Measurements from ENCODE around the gene GPR160.

DNA sequence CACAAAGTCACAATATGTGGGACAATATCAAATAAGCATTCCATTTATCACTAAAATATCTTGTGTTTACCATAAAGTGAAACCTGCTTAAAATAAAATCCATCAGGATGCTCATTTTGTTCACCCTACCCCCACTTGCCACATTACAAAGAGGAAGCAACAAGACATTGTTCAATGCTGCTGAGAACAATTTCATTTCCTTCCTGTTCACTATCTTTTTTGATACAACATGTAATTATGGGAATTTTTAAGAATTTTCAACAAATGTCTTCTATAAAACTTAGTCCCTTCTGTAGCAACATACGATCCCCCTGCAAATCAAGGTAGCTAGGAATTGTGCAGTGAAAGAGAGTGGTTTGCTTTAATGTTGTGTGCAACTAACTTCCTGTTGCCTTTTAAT, 34.9 kb upstream of the GPR160 start:
- no peak for TF ChIP-seq POLR2AphosphoS5 (IDR thresholded peaks at IDR 0.05; ENCODE audit: low read depth)
- no peak for TF ChIP-seq CTCF (conservative IDR thresholded peaks at IDR 0.05; ENCODE audit: low read depth in 2 of 2)
- no peak for TF ChIP-seq EZH2phosphoT487 (IDR thresholded peaks at IDR 0.05; ENCODE audit: unreplicated experiment)
- TF ChIP-seq, protein P1, sequence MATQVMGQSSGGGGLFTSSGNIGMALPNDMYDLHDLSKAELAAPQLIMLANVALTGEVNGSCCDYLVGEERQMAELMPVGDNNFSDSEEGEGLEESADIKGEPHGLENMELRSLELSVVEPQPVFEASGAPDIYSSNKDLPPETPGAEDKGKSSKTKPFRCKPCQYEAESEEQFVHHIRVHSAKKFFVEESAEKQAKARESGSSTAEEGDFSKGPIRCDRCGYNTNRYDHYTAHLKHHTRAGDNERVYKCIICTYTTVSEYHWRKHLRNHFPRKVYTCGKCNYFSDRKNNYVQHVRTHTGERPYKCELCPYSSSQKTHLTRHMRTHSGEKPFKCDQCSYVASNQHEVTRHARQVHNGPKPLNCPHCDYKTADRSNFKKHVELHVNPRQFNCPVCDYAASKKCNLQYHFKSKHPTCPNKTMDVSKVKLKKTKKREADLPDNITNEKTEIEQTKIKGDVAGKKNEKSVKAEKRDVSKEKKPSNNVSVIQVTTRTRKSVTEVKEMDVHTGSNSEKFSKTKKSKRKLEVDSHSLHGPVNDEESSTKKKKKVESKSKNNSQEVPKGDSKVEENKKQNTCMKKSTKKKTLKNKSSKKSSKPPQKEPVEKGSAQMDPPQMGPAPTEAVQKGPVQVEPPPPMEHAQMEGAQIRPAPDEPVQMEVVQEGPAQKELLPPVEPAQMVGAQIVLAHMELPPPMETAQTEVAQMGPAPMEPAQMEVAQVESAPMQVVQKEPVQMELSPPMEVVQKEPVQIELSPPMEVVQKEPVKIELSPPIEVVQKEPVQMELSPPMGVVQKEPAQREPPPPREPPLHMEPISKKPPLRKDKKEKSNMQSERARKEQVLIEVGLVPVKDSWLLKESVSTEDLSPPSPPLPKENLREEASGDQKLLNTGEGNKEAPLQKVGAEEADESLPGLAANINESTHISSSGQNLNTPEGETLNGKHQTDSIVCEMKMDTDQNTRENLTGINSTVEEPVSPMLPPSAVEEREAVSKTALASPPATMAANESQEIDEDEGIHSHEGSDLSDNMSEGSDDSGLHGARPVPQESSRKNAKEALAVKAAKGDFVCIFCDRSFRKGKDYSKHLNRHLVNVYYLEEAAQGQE (IDR thresholded peaks at IDR 0.05; ENCODE audit: unreplicated experiment), result no peak
- no peak for TF ChIP-seq STAT1 (IDR thresholded peaks at IDR 0.05; ENCODE audit: unreplicated experiment)
- TF ChIP-seq EZH2 (IDR thresholded peaks at IDR 0.05; ENCODE audit: low read depth, unreplicated experiment), result no peak
- TF ChIP-seq, protein P2, sequence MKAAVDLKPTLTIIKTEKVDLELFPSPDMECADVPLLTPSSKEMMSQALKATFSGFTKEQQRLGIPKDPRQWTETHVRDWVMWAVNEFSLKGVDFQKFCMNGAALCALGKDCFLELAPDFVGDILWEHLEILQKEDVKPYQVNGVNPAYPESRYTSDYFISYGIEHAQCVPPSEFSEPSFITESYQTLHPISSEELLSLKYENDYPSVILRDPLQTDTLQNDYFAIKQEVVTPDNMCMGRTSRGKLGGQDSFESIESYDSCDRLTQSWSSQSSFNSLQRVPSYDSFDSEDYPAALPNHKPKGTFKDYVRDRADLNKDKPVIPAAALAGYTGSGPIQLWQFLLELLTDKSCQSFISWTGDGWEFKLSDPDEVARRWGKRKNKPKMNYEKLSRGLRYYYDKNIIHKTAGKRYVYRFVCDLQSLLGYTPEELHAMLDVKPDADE (IDR thresholded peaks at IDR 0.05), result no peak
- TF ChIP-seq CREB1 (CRISPR knock-in tag; IDR thresholded peaks at IDR 0.05; ENCODE audit: low read depth), result no peak
- no peak for TF ChIP-seq JUNB (IDR thresholded peaks at IDR 0.05; ENCODE audit: unreplicated experiment)

Measured in GM23338 (cell line).